Measurements from ENCODE around the gene RPTOR. TPM values are rescaled to one million over a fixed set of nuclear protein-coding genes. Genes with fewer than 3 reads are reported as not detected.
A peak's percentile ranks its signal among the peaks of the same experiment; 100 is the strongest.

Gene RPTOR
- total RNA-seq, 1 donor: 27.9 TPM

DNA sequence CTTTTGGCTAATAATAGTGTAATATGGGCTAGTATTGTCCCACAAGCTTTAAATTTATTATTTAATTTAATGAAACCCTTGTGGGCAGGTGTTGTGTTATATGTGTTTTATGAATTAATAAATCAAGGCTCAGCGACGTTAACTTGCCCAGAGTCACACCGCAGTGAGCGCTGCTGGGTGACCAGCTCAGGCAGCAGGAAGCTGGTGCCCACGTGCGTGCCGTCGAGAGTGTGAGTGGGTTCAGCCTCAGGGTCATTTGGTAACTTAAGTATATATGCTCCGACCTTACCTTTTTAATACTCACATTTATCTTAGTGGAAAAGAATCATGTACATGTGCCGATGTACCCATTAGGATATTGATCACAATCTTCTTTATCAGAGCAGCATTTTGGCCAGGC lies 309.6 kb downstream of the RPTOR start:
- no peak for TF ChIP-seq CTCF (IDR thresholded peaks at IDR 0.05; ENCODE audit: extremely low read depth, low read depth, low read length)
- Histone ChIP-seq H3K4me1 (ENCODE audit: insufficient read depth, low read length) (peaks cover 58% of the 10 kb centered on the region), H3K27me3 (ENCODE audit: insufficient read depth, low read length) (no peaks in the 10 kb centered on the region), H3K27ac (ENCODE audit: low read depth, low read length) (peak overlapping the region; percentile 64), H3K4me3 (ENCODE audit: insufficient read depth, low read length) (no peak overlapping the region), H2AFZ (ENCODE audit: low read length) (no peak overlapping the region), H3K36me3 (ENCODE audit: insufficient read depth, low read length) (no peaks in the 10 kb centered on the region), H3K79me2 (ENCODE audit: insufficient read depth, low read length) (no peaks in the 10 kb centered on the region), H3K9me3 (ENCODE audit: low read depth, low read length) (no peaks in the 10 kb centered on the region), H4K20me1 (ENCODE audit: insufficient read depth, low read length) (no peaks in the 10 kb centered on the region), H3K4me2 (ENCODE audit: insufficient read depth, low read length) (no peak overlapping the region)
- no peak for DNase-seq (ENCODE audit: insufficient read length, low spot score, missing footprints)

GRCh38 chr17:80855196-80855947 lies 310.7 kb downstream of the RPTOR start:
- Histone ChIP-seq H3K27ac (ENCODE audit: low read depth, low read length) (peak overlapping the region; percentile 100), H3K4me2 (ENCODE audit: insufficient read depth, low read length) (no peak overlapping the region), H3K9me3 (ENCODE audit: low read depth, low read length) (no peaks in the 10 kb centered on the region), H3K4me3 (ENCODE audit: insufficient read depth, low read length) (no peak overlapping the region), H3K36me3 (ENCODE audit: insufficient read depth, low read length) (no peaks in the 10 kb centered on the region), H4K20me1 (ENCODE audit: insufficient read depth, low read length) (no peaks in the 10 kb centered on the region), H3K27me3 (ENCODE audit: insufficient read depth, low read length) (no peaks in the 10 kb centered on the region), H3K4me1 (ENCODE audit: insufficient read depth, low read length) (peaks cover 64% of the 10 kb centered on the region), H3K79me2 (ENCODE audit: insufficient read depth, low read length) (no peaks in the 10 kb centered on the region), H2AFZ (ENCODE audit: low read length) (no peak overlapping the region)
- TF ChIP-seq CTCF (IDR thresholded peaks at IDR 0.05; ENCODE audit: extremely low read depth, low read depth, low read length): no peak
- peak; percentile 19 for DNase-seq (ENCODE audit: insufficient read length, low spot score, missing footprints)

DNA sequence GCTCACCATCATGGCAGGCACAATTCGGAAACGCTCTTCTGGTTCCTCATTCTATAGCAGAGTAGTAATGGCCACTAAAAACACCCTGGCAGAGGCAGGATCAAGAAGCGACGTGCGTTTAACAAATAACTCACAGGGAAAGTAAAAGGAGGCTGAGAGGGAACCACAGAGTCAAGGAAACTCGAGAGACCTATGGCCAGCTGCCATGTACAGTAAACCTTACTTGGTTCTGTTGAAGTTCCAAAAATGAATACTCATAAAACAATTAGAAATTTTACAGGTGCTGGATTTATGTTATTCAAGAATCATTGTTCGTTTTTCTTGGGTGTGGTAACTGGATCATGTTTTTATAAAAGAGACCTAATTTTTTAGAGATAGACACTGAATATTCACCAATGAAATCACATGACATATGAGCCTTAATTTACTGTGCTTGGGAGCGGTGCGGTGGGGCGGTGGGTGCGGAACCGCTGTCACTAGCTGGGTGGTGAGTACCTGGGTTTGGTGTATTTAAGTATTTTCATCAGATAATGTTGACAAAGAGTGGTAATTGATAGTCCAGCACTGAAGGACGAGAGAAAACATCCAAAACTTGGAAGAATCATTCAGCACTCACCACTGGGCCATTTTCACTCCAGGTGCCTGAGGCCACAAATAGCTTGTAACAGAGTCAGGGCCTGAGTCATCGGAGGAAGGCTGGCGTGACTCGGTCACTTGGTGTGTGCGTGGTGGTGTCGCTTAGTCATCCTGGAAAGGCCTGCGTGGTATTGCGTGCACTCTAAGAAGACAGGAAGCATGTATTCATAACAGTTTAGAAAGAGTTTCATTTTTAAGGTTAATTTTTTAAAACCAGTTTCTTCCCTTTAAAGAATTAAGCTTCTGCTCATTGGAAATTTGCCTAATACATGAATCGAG lies 311.6 kb downstream of the RPTOR start:
- DNase-seq (ENCODE audit: insufficient read length, low spot score, missing footprints): peak; percentile 96
- TF ChIP-seq CTCF (IDR thresholded peaks at IDR 0.05; ENCODE audit: extremely low read depth, low read depth, low read length): no peak
- Histone ChIP-seq H3K27ac (ENCODE audit: low read depth, low read length) (peak overlapping the region; percentile 100), H3K36me3 (ENCODE audit: insufficient read depth, low read length) (peaks cover 3% of the 10 kb centered on the region), H3K27me3 (ENCODE audit: insufficient read depth, low read length) (no peaks in the 10 kb centered on the region), H3K4me2 (ENCODE audit: insufficient read depth, low read length) (peak overlapping the region; percentile 54), H3K9me3 (ENCODE audit: low read depth, low read length) (no peaks in the 10 kb centered on the region), H2AFZ (ENCODE audit: low read length) (no peak overlapping the region), H4K20me1 (ENCODE audit: insufficient read depth, low read length) (no peaks in the 10 kb centered on the region), H3K4me3 (ENCODE audit: insufficient read depth, low read length) (no peak overlapping the region), H3K4me1 (ENCODE audit: insufficient read depth, low read length) (peaks cover 56% of the 10 kb centered on the region), H3K79me2 (ENCODE audit: insufficient read depth, low read length) (no peaks in the 10 kb centered on the region)
